OCI-M2 (cell line): Measurements from ENCODE around the gene AUTS2.

Experiments
- DNase-seq: peaks from one replicate; lab custom pipeline; 2025; ENCODE audit not compliant: unreplicated experiment; lab: John Stamatoyannopoulos, UW

Gene AUTS2

DNA sequence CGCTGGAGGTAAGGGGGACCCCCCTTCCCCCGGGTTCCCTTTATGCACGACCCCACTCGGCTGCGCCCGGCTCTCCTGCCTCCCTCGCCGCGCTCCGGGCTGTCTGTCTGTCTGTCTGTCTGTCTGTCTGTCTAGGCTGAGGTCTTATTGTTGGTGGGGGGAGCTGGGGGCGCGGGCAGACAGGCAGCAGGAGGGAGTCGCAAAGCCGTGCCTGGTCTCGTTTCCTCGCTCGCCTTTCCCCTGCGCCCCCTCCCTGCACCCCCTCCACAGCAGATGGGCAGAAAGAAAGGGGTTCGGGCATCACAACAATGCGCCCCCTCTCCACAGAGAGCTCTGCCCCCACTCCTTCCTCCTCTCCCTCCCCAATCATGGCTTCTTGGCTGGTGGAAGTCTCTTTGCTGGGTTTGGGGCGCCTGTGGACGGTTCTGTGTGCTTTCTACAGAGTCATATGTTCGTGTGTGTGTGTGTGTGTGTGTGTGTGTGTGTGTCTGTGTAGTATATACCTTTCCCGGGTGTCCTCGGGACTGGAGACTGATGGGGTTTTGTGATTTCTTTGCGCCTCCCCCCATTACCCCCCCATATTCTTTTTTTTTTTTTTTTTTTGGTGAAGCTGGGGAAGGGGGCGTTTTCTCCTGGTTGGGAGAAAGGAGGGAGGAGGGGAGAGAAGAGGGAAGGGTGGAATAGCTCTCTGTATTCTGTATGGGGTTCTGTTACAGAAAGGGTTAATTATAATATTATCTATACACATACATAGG is 1.9 kb downstream of the AUTS2 start:
- DNase-seq, result no peak

GRCh38 chr7:69600710-69601519 is 2.6 kb downstream of the AUTS2 start:
- DNase-seq, result no peak

- DNase-seq, result no peak
Observed at GRCh38 chr7:69602522-69602921, 4.2 kb downstream of the AUTS2 start.

GRCh38 chr7:69603351-69603750 is 5.1 kb downstream of the AUTS2 start:
- DNase-seq, result no peak

GRCh38 chr7:69603937-69604494 is 5.7 kb downstream of the AUTS2 start:
- no peak for DNase-seq

DNA sequence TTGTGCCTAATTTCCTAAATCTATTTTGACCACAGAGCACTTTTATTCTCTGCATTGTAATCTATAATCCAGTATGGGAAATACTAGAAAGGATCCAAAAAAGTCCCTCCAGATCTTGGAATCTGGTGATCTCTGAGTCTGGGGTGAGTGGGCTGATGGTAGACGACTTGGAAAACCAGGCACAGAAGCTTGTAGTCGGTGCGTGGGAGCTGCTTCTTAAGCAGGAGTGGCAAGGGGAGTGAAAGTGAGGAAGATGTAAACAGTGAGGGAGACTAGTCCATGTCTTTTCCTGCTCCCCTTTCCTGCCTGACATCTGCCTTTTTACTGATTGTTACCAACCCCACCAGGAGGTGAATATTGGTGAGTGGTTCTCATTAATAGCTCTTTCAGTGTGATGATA is 6.8 kb downstream of the AUTS2 start:
- DNase-seq, result no peak

DNA sequence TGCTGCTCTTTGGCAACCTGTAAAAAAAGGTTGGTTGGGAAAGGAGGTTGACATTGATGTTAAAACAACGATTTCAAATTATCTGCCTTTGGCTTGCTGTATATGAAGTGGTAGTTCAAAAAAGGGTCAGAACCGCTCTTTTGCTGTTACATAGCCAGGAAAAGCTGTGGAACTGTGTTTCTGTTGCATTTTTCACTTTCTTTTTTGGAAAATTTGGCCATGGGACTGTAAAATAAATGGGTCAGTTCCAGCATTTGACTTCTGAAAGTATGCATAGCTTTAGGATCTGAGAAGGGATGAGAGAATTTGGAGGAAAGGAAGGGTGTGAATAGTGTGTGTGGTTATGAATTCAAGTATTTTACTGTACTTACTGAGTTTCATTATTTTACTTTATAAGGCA is 7.3 kb downstream of the AUTS2 start:
- no peak for DNase-seq

GRCh38 chr7:69608049-69608448 is 9.8 kb downstream of the AUTS2 start:
- no peak for DNase-seq

GRCh38 chr7:69608878-69609277 is 10.6 kb downstream of the AUTS2 start:
- DNase-seq, result no peak

- no peak for DNase-seq
Observed at GRCh38 chr7:69609541-69610373, 11.5 kb downstream of the AUTS2 start.

- no peak for DNase-seq
Observed at GRCh38 chr7:69610374-69611084, 12.3 kb downstream of the AUTS2 start.

DNA sequence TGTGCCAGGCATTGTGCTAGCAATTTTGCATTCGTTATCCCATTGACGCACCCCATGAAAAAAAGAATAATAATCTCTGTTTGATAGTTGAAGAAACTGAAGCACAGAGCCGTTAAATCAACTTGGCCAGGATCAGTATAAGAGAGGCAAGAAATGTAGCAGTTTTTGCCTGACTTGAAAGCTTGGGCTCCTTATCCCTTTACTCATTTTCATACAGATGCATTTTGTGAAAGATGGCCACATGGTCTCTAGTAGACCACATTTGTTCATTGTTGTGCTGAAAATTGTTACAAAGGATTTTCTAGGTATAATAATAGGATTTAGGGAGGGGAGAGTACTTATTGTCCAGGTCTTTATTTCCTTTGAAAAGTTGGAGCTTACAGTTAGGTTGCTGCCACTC is 14.7 kb downstream of the AUTS2 start:
- DNase-seq, result no peak

DNA sequence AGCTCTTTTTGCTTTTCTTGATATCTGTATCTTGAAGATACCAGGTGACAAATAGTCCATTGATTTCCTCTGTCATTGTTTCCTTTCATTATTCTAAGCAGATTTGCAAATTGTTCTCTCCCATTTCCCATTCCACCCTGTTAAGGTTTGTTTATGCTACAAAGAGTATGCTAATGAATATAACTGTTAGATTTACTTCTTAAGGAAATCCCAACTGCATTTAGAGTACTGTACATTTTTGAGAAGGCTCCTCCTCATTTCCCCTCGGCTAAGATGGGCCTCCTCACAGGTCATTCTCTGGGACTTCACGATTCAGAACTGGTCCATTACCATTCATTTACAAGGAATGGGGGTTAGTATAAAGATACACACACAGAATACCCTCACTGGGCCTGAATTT is 15.6 kb downstream of the AUTS2 start:
- no peak for DNase-seq

GRCh38 chr7:69615685-69616084 is 17.4 kb downstream of the AUTS2 start:
- DNase-seq, result no peak

DNA sequence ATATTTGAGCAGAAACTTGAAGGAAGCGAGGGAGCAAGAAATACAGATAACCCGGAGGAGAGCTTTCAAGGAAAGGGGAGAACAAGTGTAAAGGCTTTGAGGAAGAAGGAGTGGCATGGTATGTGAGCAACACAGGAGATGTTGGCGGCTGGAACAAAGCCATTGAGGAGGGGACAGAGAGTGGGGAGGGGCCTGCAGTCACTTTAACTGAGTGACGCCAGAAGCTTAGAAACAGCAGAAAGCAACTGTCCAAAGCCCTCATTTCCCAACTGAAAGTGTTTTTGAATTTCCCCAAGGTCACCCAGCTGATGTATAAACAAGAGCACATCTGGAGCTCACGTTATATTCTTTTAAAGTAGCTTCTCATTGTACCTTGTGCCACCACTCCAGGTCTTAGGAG is 19.1 kb downstream of the AUTS2 start:
- no peak for DNase-seq

- no peak for DNase-seq
Observed at GRCh38 chr7:69619054-69619453, 20.8 kb downstream of the AUTS2 start.

GRCh38 chr7:69619635-69620034 is 21.4 kb downstream of the AUTS2 start:
- DNase-seq, result no peak

DNA sequence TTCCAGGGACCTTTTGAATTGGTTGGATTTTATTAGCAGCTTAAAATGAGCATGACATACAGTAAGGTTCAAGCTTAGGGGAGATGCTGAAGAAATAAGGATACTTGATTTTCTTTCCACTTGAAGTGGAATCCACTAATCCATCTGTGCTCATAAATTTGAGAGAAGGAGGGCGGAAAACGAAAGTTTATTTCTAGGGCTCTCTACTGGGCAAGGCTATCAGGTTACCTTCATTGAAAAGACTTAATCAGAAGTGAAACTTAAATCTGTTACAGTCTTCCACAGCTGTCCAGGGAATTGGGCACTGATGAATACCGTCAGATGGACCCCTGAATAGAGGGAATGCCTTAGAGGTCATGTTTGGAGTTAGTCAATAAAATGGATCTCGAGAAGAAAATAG is 21.8 kb downstream of the AUTS2 start:
- DNase-seq, result no peak

DNA sequence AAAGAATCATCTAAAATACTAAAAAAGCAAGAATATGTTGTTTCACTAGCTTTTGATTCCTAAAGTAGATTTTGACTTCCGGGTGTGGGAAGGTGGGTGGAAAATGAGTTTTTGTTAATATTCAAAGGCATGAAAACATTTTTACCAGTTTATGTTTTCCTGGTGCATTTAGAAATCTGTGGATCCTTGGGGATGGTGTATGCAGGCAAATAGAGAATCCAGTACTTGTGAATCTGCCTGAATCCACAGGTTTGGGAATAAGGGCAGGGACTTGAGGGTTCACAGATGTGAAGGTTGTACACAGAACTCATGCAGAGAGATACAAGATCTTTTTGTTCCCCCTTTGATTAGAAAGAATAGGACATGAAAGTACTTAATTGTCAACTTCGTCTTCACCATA is 22.4 kb downstream of the AUTS2 start:
- DNase-seq, result no peak

DNA sequence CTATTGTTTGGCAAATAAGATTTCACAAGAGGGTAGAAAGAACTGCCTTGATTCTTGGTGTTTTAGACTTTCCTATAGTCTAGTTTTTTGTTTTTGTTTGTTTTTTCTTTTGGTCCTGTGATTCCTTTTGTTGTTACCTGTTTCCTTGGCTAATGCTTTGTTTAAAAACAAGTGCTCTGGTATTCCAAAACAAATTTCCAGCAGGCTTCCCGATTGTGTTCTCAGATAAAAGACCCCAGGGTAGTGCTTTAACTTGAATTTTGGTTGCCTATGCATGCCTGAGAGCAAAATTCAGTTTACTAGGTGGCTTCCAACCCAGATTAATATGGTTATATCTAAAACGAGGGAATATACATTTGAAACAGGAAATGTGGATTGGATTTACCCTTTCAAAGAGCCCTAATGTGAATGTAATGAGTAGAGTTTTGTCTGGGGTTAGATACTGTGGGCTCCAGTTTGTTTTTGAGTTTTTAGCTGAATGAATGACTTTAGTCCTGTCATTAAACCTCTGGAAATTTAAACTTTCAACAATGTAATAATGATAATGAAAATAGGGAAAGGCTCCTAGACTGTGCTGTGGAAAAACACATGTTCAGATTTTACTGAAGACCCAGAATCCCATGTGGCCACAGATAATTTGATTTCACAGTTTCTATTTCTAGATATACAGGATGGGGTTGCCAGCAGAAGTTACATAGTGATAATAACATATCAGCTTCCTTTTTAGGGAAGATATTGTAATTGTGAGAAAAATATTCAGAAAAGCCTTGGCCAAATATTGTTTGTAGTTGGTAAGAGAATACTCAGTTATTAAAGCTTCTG is 23.9 kb downstream of the AUTS2 start:
- DNase-seq, result no peak
